HepG2 (cell line): ENCODE data around the gene SNX9. TPM values are rescaled to one million over a fixed set of nuclear protein-coding genes. Genes with fewer than 3 reads are reported as not detected.
A peak's percentile ranks its signal among the peaks of the same experiment; 100 is the strongest.

Experiments
- DDIT3 ChIP-seq: sonication (generic); formaldehyde crosslinking; IDR thresholded peaks from 2 replicates; pipeline ENCODE4 v1.4.0; 2020; ENCODE audit warnings: mild to moderate bottlenecking, missing genetic modification reagents
- HDAC1 ChIP-seq: sonication (generic); formaldehyde crosslinking; IDR thresholded peaks from 2 replicates; pipeline ENCODE4 v1.5.1; 2020; ENCODE audit warnings: mild to moderate bottlenecking, missing genetic modification reagents
- HIVEP1 ChIP-seq: sonication (generic); formaldehyde crosslinking; IDR thresholded peaks from 2 replicates; pipeline ENCODE4 v1.4.0; 2020; ENCODE audit warnings: mild to moderate bottlenecking, missing genetic modification reagents
- KAT8 ChIP-seq: IDR thresholded peaks from 2 replicates; pipeline ENCODE4 v1.6.1; 2016; ENCODE audit warnings: missing genetic modification reagents, missing compliant biosample characterization
- KDM5B ChIP-seq: sonication (generic); formaldehyde crosslinking; IDR thresholded peaks from 2 replicates; pipeline ENCODE4 v1.4.0; 2020; ENCODE audit warnings: missing genetic modification reagents, mild to moderate bottlenecking, borderline replicate concordance
- KLF13 ChIP-seq: sonication (generic); formaldehyde crosslinking; IDR thresholded peaks from 2 replicates; pipeline ENCODE4 v1.4.0; 2020; ENCODE audit warnings: mild to moderate bottlenecking, missing genetic modification reagents
- KLF6 ChIP-seq: IDR thresholded peaks from 2 replicates; pipeline ENCODE4 v1.8.0; 2016; ENCODE audit warnings: missing biosample characterization, missing genetic modification reagents
- KMT2A ChIP-seq: sonication (generic); formaldehyde crosslinking; IDR thresholded peaks from 2 replicates; pipeline ENCODE4 v1.4.0; 2020; ENCODE audit warnings: missing genetic modification reagents
- LCORL ChIP-seq, 2 experiments: fragments of 450-650 bp in 1 of 2; sonication (generic) in 1 of 2; formaldehyde crosslinking in 1 of 2; IDR thresholded peaks; 2 replicates each; pipeline versions ENCODE4 v1.5.0 to v1.6.1; 2017 to 2020; ENCODE audit warnings: antibody characterized with exemption in 1 of 2, missing genetic modification reagents in 1 of 2
- NPAS2 ChIP-seq: sonication (generic); formaldehyde crosslinking; IDR thresholded peaks from 2 replicates; pipeline ENCODE4 v1.8.0; 2022; ENCODE audit warnings: mild to moderate bottlenecking, missing genetic modification reagents, borderline replicate concordance
- NR2F2 ChIP-seq: IDR thresholded peaks from 2 replicates; pipeline ENCODE4 v1.6.1; 2012; ENCODE audit warnings: low read depth, inconsistent platforms, borderline replicate concordance
- PCBP2 ChIP-seq: fragments of 200-400 bp; formaldehyde crosslinking; optimal IDR thresholded peaks from 2 replicates; pipeline ENCODE3; 2018; ENCODE audit warnings: low read length, low read depth; ENCODE audit not compliant: poor library complexity, severe bottlenecking
- PHF21A ChIP-seq: sonication (generic); formaldehyde crosslinking; IDR thresholded peaks from 2 replicates; pipeline ENCODE4 v1.5.0; 2020; ENCODE audit warnings: mild to moderate bottlenecking, missing genetic modification reagents
- POGK ChIP-seq: sonication (generic); formaldehyde crosslinking; conservative IDR thresholded peaks from 2 replicates; pipeline ENCODE4 v1.8.0; 2022; ENCODE audit warnings: mild to moderate bottlenecking, moderate library complexity, missing genetic modification reagents
- SIX4 ChIP-seq: sonication (generic); formaldehyde crosslinking; IDR thresholded peaks from 2 replicates; pipeline ENCODE4 v1.4.0; 2020; ENCODE audit warnings: missing genetic modification reagents
- SRF ChIP-seq: IDR thresholded peaks from 2 replicates; pipeline ENCODE4 v1.6.1; 2011; ENCODE audit warnings: mild to moderate bottlenecking, low read depth, low read length, moderate library complexity
- TP53 ChIP-seq: sonication (generic); formaldehyde crosslinking; conservative IDR thresholded peaks from 2 replicates; pipeline ENCODE4 v1.4.0; 2020; ENCODE audit warnings: missing genetic modification reagents
- TSC22D2 ChIP-seq: sonication (generic); formaldehyde crosslinking; IDR thresholded peaks from 2 replicates; pipeline ENCODE4 v1.5.1; 2020; ENCODE audit warnings: missing genetic modification reagents, mild to moderate bottlenecking, borderline replicate concordance
- ZFX ChIP-seq: sonication (generic); formaldehyde crosslinking; IDR thresholded peaks from 2 replicates; pipeline ENCODE4 v1.4.0; 2020; ENCODE audit warnings: mild to moderate bottlenecking, low read depth, missing genetic modification reagents, moderate library complexity
- ZNF143 ChIP-seq: sonication (generic); formaldehyde crosslinking; IDR thresholded peaks from 2 replicates; pipeline ENCODE4 v1.4.0; 2020; ENCODE audit warnings: missing genetic modification reagents
- ZNF232 ChIP-seq: sonication (generic); formaldehyde crosslinking; IDR thresholded peaks from 2 replicates; pipeline ENCODE4 v1.4.0; 2020; ENCODE audit warnings: missing genetic modification reagents, borderline replicate concordance
- ZNF3 ChIP-seq: IDR thresholded peaks from 2 replicates; pipeline ENCODE4 v1.7.0; 2017; ENCODE audit warnings: inconsistent platforms
- ZNF337 ChIP-seq: sonication (generic); formaldehyde crosslinking; IDR thresholded peaks from 2 replicates; pipeline ENCODE4 v1.5.1; 2020; ENCODE audit warnings: missing genetic modification reagents, low read depth, mild to moderate bottlenecking, borderline replicate concordance
- ZNF431 ChIP-seq: sonication (generic); formaldehyde crosslinking; IDR thresholded peaks from 2 replicates; pipeline ENCODE4 v1.9.0; 2022; ENCODE audit warnings: missing genetic modification reagents, low read depth, mild to moderate bottlenecking, borderline replicate concordance
- ZNF550 ChIP-seq: sonication (generic); formaldehyde crosslinking; IDR thresholded peaks from 2 replicates; pipeline ENCODE4 v1.4.0; 2020; ENCODE audit warnings: mild to moderate bottlenecking, missing genetic modification reagents, borderline replicate concordance
- ZNF614 ChIP-seq: IDR thresholded peaks from 2 replicates; pipeline ENCODE4 v1.6.1; 2018; ENCODE audit warnings: missing biosample characterization, missing genetic modification reagents, inconsistent platforms, borderline replicate concordance
- ZNF737 ChIP-seq: sonication (generic); formaldehyde crosslinking; IDR thresholded peaks from 2 replicates; pipeline ENCODE4 v1.5.0; 2020; ENCODE audit warnings: missing genetic modification reagents, mild to moderate bottlenecking, borderline replicate concordance
- ZNF790 ChIP-seq: sonication (generic); formaldehyde crosslinking; IDR thresholded peaks from 2 replicates; pipeline ENCODE4 v1.8.0; 2022; ENCODE audit warnings: missing genetic modification reagents, mild to moderate bottlenecking, borderline replicate concordance
- ZNF792 ChIP-seq: IDR thresholded peaks from 2 replicates; pipeline ENCODE4 v1.6.1; 2016
- ZNF878 ChIP-seq: sonication (generic); formaldehyde crosslinking; IDR thresholded peaks from 2 replicates; pipeline ENCODE4 v1.8.1; 2023; ENCODE audit warnings: mild to moderate bottlenecking, missing genetic modification reagents, moderate library complexity
- polyA plus RNA-seq, 8 experiments: library from polyadenylated mRNA; depleted of rRNA in 3 of 8; stranded (reverse) in 7 of 8; unstranded in 1 of 8; fragments of >200 nt; fragmentation: Illumina TruSeq in 4 of 8; extraction: Trizol in 4 of 8; gene quantifications; 2 replicates each; pipeline versions ENCODE4 v1.2.1 to v1.2.3, GENCODE V29; 2011 to 2016; ENCODE audit warnings: low read depth in 4 of 8, missing spikeins in 1 of 8, mixed read lengths in 1 of 8; ENCODE audit not compliant: insufficient read depth in 1 of 8
- total RNA-seq, 5 experiments: library from RNA; depleted of rRNA; stranded (reverse); fragments of >200 nt; fragmentation: Illumina TruSeq; extraction: Trizol; gene quantifications; 2 replicates each; pipeline ENCODE4 v1.2.3, GENCODE V29; 2016; ENCODE audit warnings: low read depth in 1 of 5

Gene SNX9
- total and polyA plus RNA-seq, 2 of the 13 experiments (the other 11 are each of a cell fraction or from before 2014, with no cell fraction given), result 21.9 to 36.0 TPM

GRCh38 chr6:157823528-157824370 lies 703 bp downstream of the SNX9 start (continued):
- TF ChIP-seq ZNF232 (0 out of 2 replicates have a peak, but pooled peaks have one; percentile 44), ZFX (peak; percentile 87), ZNF3 (CRISPR knock-in tag) (no peak), ZNF337 (CRISPR knock-in tag) (no peak), ZNF878 (CRISPR knock-in tag) (no peak), SIX4 (CRISPR knock-in tag) (no peak), ZNF431 (0 out of 2 replicates have a peak, but pooled peaks have one; percentile 23), HDAC1 (no peak), KMT2A (CRISPR knock-in tag) (peak; percentile 64; the same call in 1 of the 2 replicates), KAT8 (CRISPR knock-in tag) (peak; percentile 44), ZNF790 (CRISPR knock-in tag) (no peak; the same call in 1 of the 2 replicates), ZNF792 (no peak), ZNF614 (CRISPR knock-in tag) (no peak), SRF (no peak), KDM5B (CRISPR knock-in tag) (0 out of 2 replicates have a peak, but pooled peaks have one; percentile 49), ZNF737 (no peak), NR2F2 (no peak), KLF6 (CRISPR knock-in tag) (no peak; the same call in 1 of the 2 replicates), PCBP2 (no peak), NPAS2 (CRISPR knock-in tag) (no peak), TSC22D2 (CRISPR knock-in tag) (no peak), KLF13 (no peak), HIVEP1 (CRISPR knock-in tag) (no peak), ZNF550 (CRISPR knock-in tag) (no peak), PHF21A (CRISPR knock-in tag) (peak; percentile 56; the same call in 1 of the 2 replicates), TP53 (no peak), LCORL (IDR thresholded peaks at IDR 0.05) (no peak), LCORL (CRISPR knock-in tag; IDR thresholded peaks at IDR 0.05) (no peak), DDIT3 (CRISPR knock-in tag) (no peak), ZNF143 (CRISPR knock-in tag) (no peak), POGK (CRISPR knock-in tag) (0 out of 2 replicates have a peak, but pooled peaks have one; percentile 24)
